Mononuclear cell (primary cell): Measurements from ENCODE around the gene RAB36. TPM values are rescaled to one million over a fixed set of nuclear protein-coding genes. Genes with fewer than 3 reads are reported as not detected.

Source experiments
- H3K27me3 ChIP-seq: 2 replicates; pipeline ENCODE4 v1.6.0; 2011; ENCODE audit warnings: low read length, control low read depth; ENCODE audit not compliant: insufficient read depth
- H3K4me1 ChIP-seq: 2 replicates; pipeline ENCODE4 v1.5.1; 2011; ENCODE audit warnings: mild to moderate bottlenecking, low read length, control low read depth; ENCODE audit not compliant: insufficient read depth
- H3K4me3 ChIP-seq: 2 replicates; pipeline ENCODE4 v1.5.1; 2011; ENCODE audit warnings: mild to moderate bottlenecking, low read length, moderate library complexity
- H3K9me3 ChIP-seq: 2 replicates; pipeline ENCODE4 v1.5.1; 2011; ENCODE audit warnings: low read depth, mild to moderate bottlenecking, control low read depth, low read length
- total RNA-seq: library from RNA; depleted of rRNA; stranded (reverse); fragments of >200 nt; gene quantifications from one replicate; pipeline ENCODE4 v1.2.3, GENCODE V29; 2012

Gene RAB36
- total RNA-seq, 1 donor = not detected

- Histone ChIP-seq H3K9me3 (no peaks in the 10 kb centered on the region), H3K4me3 (no peak overlapping the region), H3K4me1 (peaks cover 3% of the 10 kb centered on the region), H3K27me3 (no peaks in the 10 kb centered on the region)
Measured at GRCh38 chr22:23203452-23204124, 58.3 kb downstream of the RAB36 start.

GRCh38 chr22:23204125-23204488 lies 58.8 kb downstream of the RAB36 start:
- H3K9me3 ChIP-seq = no peaks in the 10 kb centered on the region
- H3K27me3 ChIP-seq = no peaks in the 10 kb centered on the region
- no peak overlapping the region for H3K4me3 ChIP-seq
- peaks cover 3% of the 10 kb centered on the region for H3K4me1 ChIP-seq

- Histone ChIP-seq H3K4me3 (no peak overlapping the region), H3K27me3 (no peaks in the 10 kb centered on the region), H3K4me1 (peaks cover 3% of the 10 kb centered on the region), H3K9me3 (no peaks in the 10 kb centered on the region)
Measured at GRCh38 chr22:23204541-23205157, 59.4 kb downstream of the RAB36 start.

- no peak overlapping the region for H3K4me3 ChIP-seq
- H3K27me3 ChIP-seq = no peaks in the 10 kb centered on the region
- H3K9me3 ChIP-seq = no peaks in the 10 kb centered on the region
- peaks cover 3% of the 10 kb centered on the region for H3K4me1 ChIP-seq
Measured at GRCh38 chr22:23205339-23206049, 60.2 kb downstream of the RAB36 start.

GRCh38 chr22:23206915-23207314 lies 61.6 kb downstream of the RAB36 start:
- H3K4me1 ChIP-seq = peaks cover 2% of the 10 kb centered on the region
- no peak overlapping the region for H3K4me3 ChIP-seq
- H3K27me3 ChIP-seq = no peaks in the 10 kb centered on the region
- no peaks in the 10 kb centered on the region for H3K9me3 ChIP-seq

- Histone ChIP-seq H3K9me3 (no peaks in the 10 kb centered on the region), H3K4me1 (peaks cover 11% of the 10 kb centered on the region), H3K27me3 (no peaks in the 10 kb centered on the region), H3K4me3 (no peak overlapping the region)
Measured at GRCh38 chr22:23207729-23208393, 62.6 kb downstream of the RAB36 start.

GRCh38 chr22:23210428-23211170 lies 65.3 kb downstream of the RAB36 start:
- Histone ChIP-seq H3K4me3 (no peak overlapping the region), H3K27me3 (no peaks in the 10 kb centered on the region), H3K4me1 (peaks cover 33% of the 10 kb centered on the region), H3K9me3 (no peaks in the 10 kb centered on the region)

GRCh38 chr22:23211622-23212021 lies 66.3 kb downstream of the RAB36 start:
- H3K4me3 ChIP-seq = no peak overlapping the region
- H3K27me3 ChIP-seq = no peaks in the 10 kb centered on the region
- no peaks in the 10 kb centered on the region for H3K9me3 ChIP-seq
- peaks cover 43% of the 10 kb centered on the region for H3K4me1 ChIP-seq

GRCh38 chr22:23212061-23213021 lies 67.1 kb downstream of the RAB36 start:
- Histone ChIP-seq H3K4me3 (no peak overlapping the region), H3K4me1 (peaks cover 50% of the 10 kb centered on the region), H3K9me3 (no peaks in the 10 kb centered on the region), H3K27me3 (no peaks in the 10 kb centered on the region)

GRCh38 chr22:23213022-23213555 lies 67.8 kb downstream of the RAB36 start:
- no peak overlapping the region for H3K4me3 ChIP-seq
- H3K9me3 ChIP-seq = no peaks in the 10 kb centered on the region
- peaks cover 58% of the 10 kb centered on the region for H3K4me1 ChIP-seq
- H3K27me3 ChIP-seq = no peaks in the 10 kb centered on the region

GRCh38 chr22:23213581-23214334 lies 68.5 kb downstream of the RAB36 start:
- Histone ChIP-seq H3K4me3 (no peak overlapping the region), H3K4me1 (peaks cover 64% of the 10 kb centered on the region), H3K27me3 (no peaks in the 10 kb centered on the region)

More at GRCh38 chr22:23213581-23214334, 68.5 kb downstream of the RAB36 start:
- H3K9me3 ChIP-seq = no peaks in the 10 kb centered on the region
